Bronchial epithelial cell (primary cell): ENCODE measurements around the gene IQCH. TPM values are rescaled to one million over a fixed set of nuclear protein-coding genes. Genes with fewer than 3 reads are reported as not detected.

Experiments used
- DNase-seq: peaks from one replicate; pipeline ENCODE4 v3.0.0-alpha.2; 2010; ENCODE audit warnings: low read depth
- FAIRE-seq: peaks from 2 replicates; lab custom pipeline; 2011; peaks lifted over from hg19 to GRCh38; lab: Jason Lieb, UNC
- H3K27me3 ChIP-seq: 2 replicates; pipeline ENCODE4 v1.5.1; 2011; ENCODE audit warnings: low read length; ENCODE audit not compliant: control insufficient read depth, insufficient read depth
- H3K36me3 ChIP-seq: 2 replicates; pipeline ENCODE4 v1.5.1; 2011; ENCODE audit warnings: low read length; ENCODE audit not compliant: control insufficient read depth, insufficient read depth
- H3K4me3 ChIP-seq: 2 replicates; pipeline ENCODE4 v1.5.1; 2011; ENCODE audit warnings: mild to moderate bottlenecking, low read depth, low read length, control low read depth
- CTCF ChIP-seq: IDR thresholded peaks from 2 replicates; pipeline ENCODE4 v1.5.1; 2011; ENCODE audit warnings: mild to moderate bottlenecking, moderate library complexity, low read length, control low read depth, inconsistent platforms; ENCODE audit not compliant: insufficient read depth, severe bottlenecking
- total RNA-seq: library from RNA; depleted of rRNA; stranded (reverse); fragments of >200 nt; gene quantifications from 2 replicates; pipeline ENCODE4 v1.2.1, GENCODE V29; 2014

The IQCH gene
- total RNA-seq, 1 donor from 2014 or later, result 1.1 TPM

- Histone ChIP-seq H3K27me3 (no peaks in the 10 kb centered on the region), H3K36me3 (peaks cover 2% of the 10 kb centered on the region), H3K4me3 (peak overlapping the region; percentile 65)
- no peak for TF ChIP-seq CTCF
- FAIRE-seq (no peak), DNase-seq (no peak)
Observed at GRCh38 chr15:67543348-67543718, 288.7 kb downstream of the IQCH start.

GRCh38 chr15:67544475-67544874 is 289.9 kb downstream of the IQCH start:
- TF ChIP-seq CTCF, result no peak
- DNase-seq (no peak), FAIRE-seq (no peak)
- Histone ChIP-seq H3K27me3 (no peaks in the 10 kb centered on the region), H3K4me3 (no peak overlapping the region), H3K36me3 (peaks cover 2% of the 10 kb centered on the region)

- Histone ChIP-seq H3K4me3 (no peak overlapping the region), H3K36me3 (peaks cover 2% of the 10 kb centered on the region), H3K27me3 (no peaks in the 10 kb centered on the region)
- DNase-seq (no peak), FAIRE-seq (no peak)
- no peak for TF ChIP-seq CTCF
Observed at GRCh38 chr15:67545864-67546263, 291.3 kb downstream of the IQCH start.

GRCh38 chr15:67547064-67547463 is 292.5 kb downstream of the IQCH start:
- no peak for FAIRE-seq

GRCh38 chr15:67547836-67548235 is 293.2 kb downstream of the IQCH start:
- no peak for TF ChIP-seq CTCF
- H3K36me3 ChIP-seq, result peaks cover 2% of the 10 kb centered on the region
- FAIRE-seq (no peak), DNase-seq (no peak)
- no peak overlapping the region for H3K4me3 ChIP-seq
- H3K27me3 ChIP-seq, result no peaks in the 10 kb centered on the region

More at GRCh38 chr15:67547064-67547463, 292.5 kb downstream of the IQCH start:
- H3K27me3 ChIP-seq, result no peaks in the 10 kb centered on the region
- no peak for DNase-seq
- H3K4me3 ChIP-seq, result no peak overlapping the region
- peaks cover 2% of the 10 kb centered on the region for H3K36me3 ChIP-seq
- TF ChIP-seq CTCF, result no peak

GRCh38 chr15:67548236-67548852 is 293.8 kb downstream of the IQCH start:
- TF ChIP-seq CTCF, result no peak
- DNase-seq (peak; percentile 43), FAIRE-seq (no peak)
- H3K4me3 ChIP-seq, result no peak overlapping the region
- peaks cover 2% of the 10 kb centered on the region for H3K36me3 ChIP-seq
- H3K27me3 ChIP-seq, result no peaks in the 10 kb centered on the region
